ENCODE results near the gene FCHSD2. TPM values are rescaled to one million over a fixed set of nuclear protein-coding genes. Genes with fewer than 3 reads are reported as not detected.

Gene FCHSD2
- total RNA-seq, 1 donor from 2014 or later, result 27.7 TPM

DNA sequence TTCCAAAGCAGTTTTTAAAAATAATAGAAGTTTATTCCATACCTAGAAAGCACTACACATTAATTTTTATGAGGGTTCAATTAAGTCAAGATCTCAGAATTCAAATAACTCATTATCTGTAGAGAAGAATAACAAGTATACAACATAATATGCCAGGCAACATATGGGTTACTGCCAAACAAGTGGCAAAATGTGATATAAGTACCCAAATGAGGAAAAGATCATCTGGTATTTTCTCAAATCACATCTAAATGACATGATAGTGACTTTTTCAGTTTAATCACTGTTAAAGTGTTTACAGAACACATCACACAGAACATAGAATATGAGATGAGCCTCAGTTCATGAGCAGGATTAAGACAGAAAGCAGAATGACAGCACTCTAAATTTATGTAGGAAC is 123.3 kb downstream of the FCHSD2 start:
- intact Hi-C loops (cut with micrococcal nuclease), result no loop called here
- Mint-ChIP-seq H3K4me1 (ENCODE audit: low read depth) (peaks cover 4% of the 10 kb centered on the region), H3K27me3 (ENCODE audit: insufficient read depth) (no peaks in the 10 kb centered on the region), H3K27ac (no peak overlapping the region), H3K9me3 (peaks cover 20% of the 10 kb centered on the region), H3K36me3 (ENCODE audit: low read depth) (peaks cover 16% of the 10 kb centered on the region), H3K4me3 (no peak overlapping the region)
- no peak for DNase-seq (ENCODE audit: low spot score)

DNA sequence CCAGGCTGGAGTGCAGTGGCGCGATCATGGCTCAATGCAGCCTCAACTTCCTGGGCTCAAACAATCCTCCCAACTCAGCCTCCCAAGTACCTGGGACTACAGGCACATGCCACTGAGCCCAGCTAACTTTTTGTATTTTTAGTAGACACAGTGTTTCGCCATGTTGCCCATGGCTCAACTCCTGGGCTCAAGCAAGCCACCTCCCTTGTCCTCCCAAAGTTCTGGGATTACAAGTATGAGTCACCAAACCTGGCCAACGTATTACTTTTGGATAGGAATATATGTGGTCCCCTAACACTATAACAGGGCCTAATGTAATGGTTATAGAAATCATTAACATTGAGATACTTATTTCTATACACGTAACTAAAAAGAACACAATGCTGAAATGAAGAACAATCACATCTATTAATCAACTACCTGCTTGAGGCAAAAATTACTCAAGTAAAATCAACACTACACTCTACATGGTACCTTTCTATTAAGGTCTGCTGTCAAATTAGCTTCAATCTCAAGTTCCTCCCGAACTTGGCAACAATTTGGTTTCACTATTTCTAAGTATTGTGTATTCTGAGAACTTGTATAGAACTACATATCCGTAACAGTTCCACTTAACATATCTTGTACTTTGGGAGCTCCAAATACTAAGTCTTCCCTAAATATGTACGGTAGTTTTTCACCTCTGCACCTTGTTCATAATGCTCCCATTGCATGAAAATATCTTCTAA is 124.9 kb downstream of the FCHSD2 start:
- no peak for DNase-seq (ENCODE audit: low spot score)
- no peaks in the 10 kb centered on the region for H3K27me3 Mint-ChIP-seq (ENCODE audit: insufficient read depth)
- H3K36me3 Mint-ChIP-seq (ENCODE audit: low read depth), result peaks cover 18% of the 10 kb centered on the region
- peaks cover 12% of the 10 kb centered on the region for H3K4me1 Mint-ChIP-seq (ENCODE audit: low read depth)
- H3K4me3 Mint-ChIP-seq, result no peak overlapping the region
- no peak overlapping the region for H3K27ac Mint-ChIP-seq
- intact Hi-C loops (cut with micrococcal nuclease), result no loop called here
- H3K9me3 Mint-ChIP-seq, result peaks cover 11% of the 10 kb centered on the region

DNA sequence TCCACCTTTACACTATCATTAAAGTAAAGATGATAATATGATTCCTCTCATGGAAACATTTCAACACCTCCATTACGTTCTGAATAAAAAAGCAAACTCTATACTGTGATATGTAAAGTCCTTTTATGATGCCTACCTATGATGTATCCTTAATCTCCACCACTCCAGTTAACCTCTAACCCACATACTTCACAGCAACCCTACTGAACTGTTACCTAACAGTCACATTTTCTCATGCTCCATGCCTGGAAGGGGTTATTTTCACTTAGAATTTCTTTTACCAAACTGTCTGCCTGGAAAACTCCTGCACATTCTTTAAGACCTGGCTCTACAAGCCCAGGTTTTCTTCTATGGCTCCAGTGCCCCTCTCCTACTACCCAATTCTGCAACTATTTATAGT is 129.1 kb downstream of the FCHSD2 start:
- Mint-ChIP-seq H3K9me3 (peaks cover 27% of the 10 kb centered on the region), H3K4me3 (no peak overlapping the region), H3K27ac (no peak overlapping the region), H3K27me3 (ENCODE audit: insufficient read depth) (no peaks in the 10 kb centered on the region), H3K36me3 (ENCODE audit: low read depth) (peaks cover 44% of the 10 kb centered on the region), H3K4me1 (ENCODE audit: low read depth) (peaks cover 12% of the 10 kb centered on the region)
- no peak for DNase-seq (ENCODE audit: low spot score)
- intact Hi-C loops (cut with micrococcal nuclease), result no loop called here

DNA sequence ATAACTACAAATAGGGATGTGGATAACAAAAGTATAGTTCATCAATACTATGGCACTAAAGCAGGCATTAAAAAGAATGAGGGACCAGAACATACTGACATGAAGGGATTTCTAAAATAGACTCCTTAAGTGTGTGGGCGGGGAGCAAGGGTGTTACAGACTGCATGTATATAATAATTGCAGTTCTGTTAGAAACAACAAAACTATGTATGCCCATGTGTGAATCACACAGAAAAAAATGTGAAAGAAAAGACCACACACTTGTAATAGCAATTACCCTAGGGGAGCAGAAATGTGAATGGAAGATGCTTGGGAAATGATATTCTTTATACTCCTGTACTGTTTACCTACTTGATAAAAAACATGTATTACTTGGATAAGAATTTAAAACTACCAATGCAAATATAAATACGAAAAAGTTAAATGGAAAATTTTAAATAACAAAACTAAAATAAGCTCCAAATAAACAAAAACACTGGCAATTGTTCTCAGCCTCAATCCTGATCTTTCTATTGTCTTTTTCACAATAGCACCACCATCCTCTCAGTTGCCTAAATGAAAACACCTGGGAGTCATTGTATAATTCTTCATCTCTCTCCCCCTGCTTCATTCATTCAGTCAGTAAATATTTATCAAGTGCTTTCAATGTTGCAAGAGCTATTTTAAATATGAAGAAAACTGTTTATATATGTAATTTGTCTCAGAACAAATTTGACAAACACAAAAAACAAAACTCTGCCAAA is 129.8 kb downstream of the FCHSD2 start:
- Mint-ChIP-seq H3K4me3 (no peak overlapping the region), H3K27me3 (ENCODE audit: insufficient read depth) (no peaks in the 10 kb centered on the region), H3K36me3 (ENCODE audit: low read depth) (peaks cover 50% of the 10 kb centered on the region), H3K9me3 (peaks cover 27% of the 10 kb centered on the region), H3K4me1 (ENCODE audit: low read depth) (peaks cover 8% of the 10 kb centered on the region), H3K27ac (no peak overlapping the region)
- intact Hi-C loops (cut with micrococcal nuclease), result no loop called here
- no peak for DNase-seq (ENCODE audit: low spot score)

DNA sequence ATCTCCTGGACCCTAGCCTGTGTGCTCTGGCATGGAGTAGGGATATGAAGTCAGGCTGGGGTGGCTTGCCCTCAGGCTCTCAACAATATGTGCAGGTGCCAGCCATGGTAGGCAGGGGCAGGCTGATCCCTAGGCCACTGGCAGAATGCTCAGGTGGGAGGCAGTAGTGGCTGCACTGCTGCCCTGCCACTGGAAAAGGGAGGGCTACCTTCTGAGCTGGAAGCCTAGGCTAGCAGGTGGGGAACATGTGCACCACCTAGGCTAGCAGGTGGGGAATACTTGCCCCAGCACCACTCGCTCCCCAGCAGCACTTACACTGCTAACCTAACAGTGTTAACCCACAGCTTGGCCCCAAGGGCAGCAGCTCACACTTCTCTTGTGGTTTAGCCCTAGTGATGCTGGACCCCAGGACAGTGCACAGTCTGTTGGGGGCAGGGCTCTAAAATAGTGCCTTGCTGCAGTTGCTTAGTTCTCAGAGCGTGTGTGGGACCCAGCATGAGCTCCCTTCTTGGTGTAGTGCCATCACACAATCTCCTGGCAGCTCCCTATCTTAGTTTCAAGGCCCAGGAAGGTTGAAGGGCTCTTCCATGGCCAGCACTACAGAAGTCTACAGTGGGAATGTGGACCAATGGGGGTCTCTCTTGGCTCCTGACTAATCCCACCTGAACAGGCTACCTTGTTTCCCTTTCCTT is 130.8 kb downstream of the FCHSD2 start:
- Mint-ChIP-seq H3K27ac (no peak overlapping the region), H3K9me3 (peaks cover 27% of the 10 kb centered on the region), H3K36me3 (ENCODE audit: low read depth) (peaks cover 54% of the 10 kb centered on the region), H3K27me3 (ENCODE audit: insufficient read depth) (no peaks in the 10 kb centered on the region), H3K4me3 (no peak overlapping the region), H3K4me1 (ENCODE audit: low read depth) (peaks cover 13% of the 10 kb centered on the region)
- DNase-seq (ENCODE audit: low spot score), result no peak
- intact Hi-C loops (cut with micrococcal nuclease), result no loop called here

DNA sequence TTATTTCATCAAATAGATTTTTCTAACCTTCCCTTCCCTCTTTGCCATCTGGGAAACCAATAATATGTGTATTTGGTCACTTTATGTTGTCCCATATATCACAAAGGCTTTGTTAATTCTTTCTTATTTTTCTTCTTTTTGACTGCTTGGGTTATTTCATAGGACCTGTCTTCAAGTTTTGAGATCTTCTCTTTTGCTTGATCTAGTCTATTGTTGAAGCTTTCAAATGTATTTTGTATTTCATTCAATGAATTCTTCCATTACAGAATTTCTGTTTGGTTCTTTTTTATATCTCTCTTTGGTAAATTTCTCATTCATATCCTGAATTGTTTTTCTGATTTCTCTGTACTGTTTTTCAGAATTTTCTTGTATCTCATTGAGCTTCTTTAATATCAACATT is 132.1 kb downstream of the FCHSD2 start:
- Mint-ChIP-seq H3K36me3 (ENCODE audit: low read depth) (peaks cover 52% of the 10 kb centered on the region), H3K4me3 (no peak overlapping the region), H3K9me3 (peaks cover 27% of the 10 kb centered on the region), H3K4me1 (ENCODE audit: low read depth) (peaks cover 16% of the 10 kb centered on the region), H3K27ac (no peak overlapping the region), H3K27me3 (ENCODE audit: insufficient read depth) (no peaks in the 10 kb centered on the region)
- intact Hi-C loops (cut with micrococcal nuclease), result no loop called here
- DNase-seq (ENCODE audit: low spot score), result no peak

DNA sequence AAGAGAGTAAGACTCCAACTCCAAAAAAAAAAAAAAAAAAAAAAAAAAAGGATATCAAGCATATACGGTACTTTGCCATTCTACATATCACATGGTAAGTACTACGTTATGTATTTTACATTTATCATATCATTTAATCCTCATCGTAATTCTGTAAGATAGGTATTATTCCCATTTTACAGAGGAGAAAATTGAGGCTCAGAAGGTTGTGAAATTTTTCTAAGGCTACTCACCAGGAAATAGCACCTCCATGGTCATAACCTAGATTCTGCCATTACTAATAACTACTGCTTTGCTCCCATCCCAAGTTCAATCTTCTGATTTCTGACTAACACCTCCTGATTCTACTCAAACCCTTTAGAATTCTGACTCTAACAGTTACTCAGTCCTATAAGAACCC is 138.0 kb downstream of the FCHSD2 start:
- H3K4me1 Mint-ChIP-seq (ENCODE audit: low read depth), result peaks cover 8% of the 10 kb centered on the region
- intact Hi-C loops (cut with micrococcal nuclease), result no loop called here
- no peaks in the 10 kb centered on the region for H3K27me3 Mint-ChIP-seq (ENCODE audit: insufficient read depth)
- H3K9me3 Mint-ChIP-seq, result peaks cover 3% of the 10 kb centered on the region
- no peak for DNase-seq (ENCODE audit: low spot score)
- H3K36me3 Mint-ChIP-seq (ENCODE audit: low read depth), result peaks cover 35% of the 10 kb centered on the region
- no peak overlapping the region for H3K4me3 Mint-ChIP-seq
- no peak overlapping the region for H3K27ac Mint-ChIP-seq

DNA sequence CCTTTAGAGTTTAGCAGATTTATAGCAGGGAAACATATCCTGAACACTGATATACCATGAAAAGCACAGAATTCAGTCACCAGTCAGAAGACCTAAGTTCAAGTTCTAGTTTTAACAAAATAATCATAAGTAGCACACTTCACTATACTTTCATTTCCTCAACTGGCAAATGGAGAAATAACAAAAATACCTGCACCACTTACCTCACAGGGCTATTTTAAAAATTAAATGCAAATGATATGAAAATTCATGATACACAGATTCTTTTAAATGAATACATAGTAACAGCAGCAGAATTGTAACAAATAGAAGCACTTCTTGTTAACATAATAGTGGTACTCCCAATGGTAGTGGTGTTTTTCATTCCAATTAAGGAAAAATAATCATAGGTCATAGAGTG is 139.0 kb downstream of the FCHSD2 start:
- H3K4me3 Mint-ChIP-seq, result no peak overlapping the region

DNA sequence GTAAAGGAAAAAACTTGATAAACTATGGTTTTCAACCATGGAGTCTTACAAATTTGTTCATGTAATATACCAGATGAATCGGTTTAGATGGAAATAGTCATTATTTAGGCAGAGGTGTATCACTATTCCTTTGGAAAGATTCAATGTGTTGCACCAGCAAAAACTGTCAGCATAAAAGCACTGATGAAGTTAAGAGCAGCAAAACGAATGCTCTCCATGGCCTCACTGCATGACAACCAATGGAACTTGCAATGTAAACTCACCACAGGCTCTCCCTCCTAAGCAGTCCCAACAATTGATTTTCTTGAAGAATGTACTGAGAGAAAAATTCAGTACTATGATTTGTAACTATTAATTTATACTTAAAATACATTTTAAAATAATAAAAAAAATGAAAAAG is 139.9 kb downstream of the FCHSD2 start:
- intact Hi-C loops (cut with micrococcal nuclease), result no loop called here
- peaks cover 23% of the 10 kb centered on the region for H3K36me3 Mint-ChIP-seq (ENCODE audit: low read depth)
- no peak overlapping the region for H3K4me3 Mint-ChIP-seq
- no peaks in the 10 kb centered on the region for H3K9me3 Mint-ChIP-seq
- peaks cover 9% of the 10 kb centered on the region for H3K4me1 Mint-ChIP-seq (ENCODE audit: low read depth)
- H3K27ac Mint-ChIP-seq, result no peak overlapping the region
- DNase-seq (ENCODE audit: low spot score), result no peak
- no peaks in the 10 kb centered on the region for H3K27me3 Mint-ChIP-seq (ENCODE audit: insufficient read depth)

More for the DNA sequence above, 139.0 kb downstream of the FCHSD2 start:
- peaks cover 29% of the 10 kb centered on the region for H3K36me3 Mint-ChIP-seq (ENCODE audit: low read depth)
- H3K27ac Mint-ChIP-seq, result no peak overlapping the region
- H3K27me3 Mint-ChIP-seq (ENCODE audit: insufficient read depth), result no peaks in the 10 kb centered on the region
- intact Hi-C loops (cut with micrococcal nuclease), result no loop called here
- no peak for DNase-seq (ENCODE audit: low spot score)
- no peaks in the 10 kb centered on the region for H3K9me3 Mint-ChIP-seq
- peaks cover 8% of the 10 kb centered on the region for H3K4me1 Mint-ChIP-seq (ENCODE audit: low read depth)

DNA sequence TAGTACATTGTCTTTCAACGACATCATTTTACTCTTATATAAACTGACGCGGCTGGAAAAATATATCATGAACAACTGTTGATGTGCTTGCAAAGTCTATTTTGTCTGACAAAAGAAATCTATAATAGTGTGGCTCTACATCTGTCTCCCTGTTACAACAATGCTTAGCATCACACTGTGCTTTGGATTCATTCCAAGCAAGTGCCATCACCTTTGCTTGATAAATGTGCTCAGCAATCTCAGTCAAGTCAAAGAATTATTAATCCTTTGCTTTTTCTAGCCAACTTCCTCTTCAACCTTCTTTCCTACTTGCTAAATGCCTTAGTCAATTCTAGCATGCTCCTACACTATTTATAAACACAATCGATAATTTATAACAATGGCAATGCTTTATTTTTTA is 140.5 kb downstream of the FCHSD2 start:
- no peak overlapping the region for H3K4me3 Mint-ChIP-seq
- intact Hi-C loops (cut with micrococcal nuclease), result no loop called here
- H3K36me3 Mint-ChIP-seq (ENCODE audit: low read depth), result peaks cover 23% of the 10 kb centered on the region
- no peaks in the 10 kb centered on the region for H3K27me3 Mint-ChIP-seq (ENCODE audit: insufficient read depth)
- no peak overlapping the region for H3K27ac Mint-ChIP-seq
- no peaks in the 10 kb centered on the region for H3K9me3 Mint-ChIP-seq
- DNase-seq (ENCODE audit: low spot score), result no peak
- peaks cover 13% of the 10 kb centered on the region for H3K4me1 Mint-ChIP-seq (ENCODE audit: low read depth)

DNA sequence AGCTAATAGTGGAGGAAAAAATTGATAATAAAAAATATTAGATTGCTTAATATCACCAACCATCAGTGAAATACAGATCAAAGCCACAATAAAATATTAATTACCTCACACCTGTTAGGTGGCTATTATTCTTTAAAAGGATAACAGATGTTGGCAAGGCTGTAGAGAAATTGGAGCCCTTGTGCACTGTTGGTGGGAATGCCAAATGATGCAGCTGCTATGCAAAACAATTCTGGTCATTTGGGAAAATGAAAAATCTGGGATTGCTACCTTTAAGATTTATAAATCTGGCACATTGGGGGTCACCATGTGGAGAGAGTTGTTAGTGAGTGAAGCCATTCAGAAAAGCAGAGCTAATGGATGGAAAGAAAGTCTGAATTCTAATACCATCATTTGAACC is 143.4 kb downstream of the FCHSD2 start:
- intact Hi-C loops (cut with micrococcal nuclease), result no loop called here
- peaks cover 19% of the 10 kb centered on the region for H3K36me3 Mint-ChIP-seq (ENCODE audit: low read depth)
- no peaks in the 10 kb centered on the region for H3K27me3 Mint-ChIP-seq (ENCODE audit: insufficient read depth)
- H3K9me3 Mint-ChIP-seq, result peaks cover 5% of the 10 kb centered on the region
- no peak overlapping the region for H3K4me3 Mint-ChIP-seq
- no peak for DNase-seq (ENCODE audit: low spot score)
- peaks cover 8% of the 10 kb centered on the region for H3K4me1 Mint-ChIP-seq (ENCODE audit: low read depth)
- H3K27ac Mint-ChIP-seq, result no peak overlapping the region

DNA sequence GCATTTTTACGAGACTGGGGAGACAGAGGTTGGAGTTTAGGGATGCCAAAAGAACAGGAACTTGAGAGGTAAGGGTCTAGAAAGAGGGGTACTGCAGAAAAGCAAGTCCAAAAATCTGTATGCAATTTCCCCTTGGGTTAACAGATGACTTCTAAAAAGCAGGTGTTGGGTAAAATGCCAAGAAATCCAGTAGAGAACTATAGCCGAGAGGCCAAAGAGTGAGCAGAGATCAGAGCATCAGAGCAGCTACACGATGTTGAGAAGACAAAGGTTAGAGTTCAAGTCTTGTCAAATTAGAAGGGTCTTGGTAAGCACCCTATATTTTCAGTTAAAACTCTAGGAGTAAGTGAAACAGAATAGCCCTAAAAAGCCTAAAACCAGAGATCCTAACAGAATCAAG is 145.2 kb downstream of the FCHSD2 start:
- no peak overlapping the region for H3K27ac Mint-ChIP-seq
- intact Hi-C loops (cut with micrococcal nuclease), result no loop called here
- peaks cover 8% of the 10 kb centered on the region for H3K4me1 Mint-ChIP-seq (ENCODE audit: low read depth)
- H3K36me3 Mint-ChIP-seq (ENCODE audit: low read depth), result peaks cover 20% of the 10 kb centered on the region
- H3K4me3 Mint-ChIP-seq, result no peak overlapping the region
- no peak for DNase-seq (ENCODE audit: low spot score)
- H3K27me3 Mint-ChIP-seq (ENCODE audit: insufficient read depth), result no peaks in the 10 kb centered on the region
- peaks cover 5% of the 10 kb centered on the region for H3K9me3 Mint-ChIP-seq

DNA sequence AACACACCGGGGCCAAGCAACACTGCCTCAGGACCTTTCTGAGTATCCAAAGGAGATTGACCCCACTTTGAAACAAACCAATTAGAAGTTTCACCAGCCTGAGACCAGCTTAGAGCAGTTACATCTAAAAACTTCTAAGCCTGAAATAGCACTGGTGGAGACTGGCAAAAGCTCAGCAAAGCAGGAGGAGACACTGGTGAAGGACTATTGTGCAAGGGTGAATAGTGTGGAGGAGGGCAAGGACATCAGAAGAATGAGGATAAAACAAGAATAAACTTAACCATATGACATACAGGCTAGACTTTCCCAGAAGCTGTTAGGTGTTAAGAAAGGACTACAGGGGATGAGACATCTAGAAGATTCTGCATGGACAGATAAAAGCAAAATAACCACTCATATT is 152.4 kb downstream of the FCHSD2 start:
- Mint-ChIP-seq H3K9me3 (no peaks in the 10 kb centered on the region), H3K36me3 (ENCODE audit: low read depth) (peaks cover 29% of the 10 kb centered on the region), H3K4me1 (ENCODE audit: low read depth) (peaks cover 10% of the 10 kb centered on the region), H3K4me3 (no peak overlapping the region), H3K27ac (no peak overlapping the region), H3K27me3 (ENCODE audit: insufficient read depth) (no peaks in the 10 kb centered on the region)
- DNase-seq (ENCODE audit: low spot score), result no peak
- intact Hi-C loops (cut with micrococcal nuclease), result no loop called here

Data from activated T-helper 1 cell treated with anti-CD3 and anti-CD28 coated beads, Interleukin-12 subunit alpha, Interleukin-12 subunit beta, Interleukin-2, Interleukin-4 antibody, amounts not matched to agents 30 ng/mL and 10 ng/mL and 1 ng/mL, durations not matched to agents 14 hours and 24 hours and 36 hours (primary cell).